CD4-positive, alpha-beta T cell treated with Interleukin-10 for 1 hour (primary cell): Measurements from ENCODE around the gene CELF2.
A peak's percentile ranks its signal among the peaks of the same experiment; 100 is the strongest.

ENCODE experiments used
- DNase-seq: peaks from one replicate; pipeline ENCODE4 v3.0.0-alpha.2; 2020

Gene CELF2

GRCh38 chr10:11205030-11205772, 187.5 kb downstream of the CELF2 start:
- DNase-seq: no peak

DNA sequence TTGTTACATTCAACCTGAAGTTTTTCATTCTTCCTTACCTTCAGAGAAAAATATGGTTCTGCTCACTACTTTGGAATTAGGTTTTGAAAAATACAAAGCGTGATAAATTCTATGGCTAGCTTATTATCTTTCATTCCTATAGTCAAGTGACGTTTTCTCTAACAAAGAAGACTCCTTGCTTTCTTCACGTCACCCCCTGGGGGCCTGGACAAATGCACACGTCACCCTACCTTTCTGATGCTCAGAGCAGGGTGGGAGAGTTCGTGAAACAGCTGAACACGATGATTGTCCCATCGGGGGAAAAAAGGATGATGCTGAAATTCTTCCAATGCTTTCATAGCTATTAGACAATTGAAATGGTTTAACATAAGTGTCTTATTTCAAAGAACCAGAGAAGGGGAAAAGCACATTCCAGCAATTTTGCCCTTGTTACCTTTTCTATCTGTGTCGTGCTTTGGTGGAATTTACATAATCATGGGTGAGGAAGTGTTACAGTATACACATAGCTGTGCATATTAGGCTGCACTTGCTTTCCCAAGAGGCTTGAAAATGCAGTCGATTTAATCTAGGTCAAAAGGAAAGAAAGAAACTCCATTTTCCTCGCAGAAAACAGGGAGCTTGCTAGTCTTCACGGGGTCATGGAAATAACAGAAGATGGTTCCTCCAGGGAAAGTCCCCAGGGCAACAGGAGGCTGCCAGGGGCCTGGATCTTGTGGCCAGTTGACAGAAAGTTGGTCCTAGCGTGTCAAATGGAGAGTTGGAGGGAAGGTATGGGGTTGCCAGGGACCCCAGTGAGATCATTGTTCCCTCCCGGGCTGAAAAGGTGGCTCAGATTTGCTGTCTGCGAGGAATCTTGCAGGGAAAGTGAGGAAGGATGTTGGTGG, 189.2 kb downstream of the CELF2 start:
- no peak for DNase-seq

DNA sequence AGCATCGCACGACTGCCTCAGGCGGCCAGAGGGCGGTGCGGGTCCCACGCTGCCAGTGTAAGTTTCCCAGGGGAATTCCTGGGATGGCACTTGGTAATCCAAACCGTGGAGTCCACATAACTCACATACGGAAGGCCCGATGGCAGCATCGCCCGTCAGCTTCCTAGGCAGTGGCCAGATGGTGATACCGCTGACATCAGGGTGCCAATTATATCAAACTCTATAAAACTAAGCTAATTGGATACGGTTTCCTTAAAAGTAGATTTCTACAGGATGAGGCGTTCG, 189.8 kb downstream of the CELF2 start:
- DNase-seq: no peak

DNA sequence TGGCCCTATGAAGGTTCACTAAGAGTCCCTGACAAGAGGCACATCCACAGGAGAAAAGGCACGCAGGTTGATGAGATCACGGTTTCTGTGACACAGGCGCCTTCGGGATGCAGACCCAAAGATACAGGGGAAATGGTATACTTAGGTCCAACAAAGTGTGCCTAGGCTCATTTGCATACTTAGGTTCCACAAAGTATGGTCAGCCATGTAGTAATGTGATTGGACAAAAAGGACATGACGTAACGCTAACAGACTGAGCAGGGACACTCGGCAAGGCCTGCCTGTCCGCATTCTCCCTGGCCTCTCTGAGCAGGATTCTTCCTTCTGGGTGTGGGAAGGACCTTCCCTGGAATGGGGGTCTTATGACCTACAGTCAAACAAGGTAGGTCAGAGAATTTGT, 190.6 kb downstream of the CELF2 start:
- DNase-seq: no peak

GRCh38 chr10:11208908-11209829, 191.5 kb downstream of the CELF2 start:
- peak; percentile 44 for DNase-seq

- peak; percentile 33 for DNase-seq
These were observed 192.1 kb downstream of the CELF2 start for GRCh38 chr10:11209830-11210181.

GRCh38 chr10:11210211-11210922, 192.7 kb downstream of the CELF2 start:
- no peak for DNase-seq

- no peak for DNase-seq
These were observed 194.8 kb downstream of the CELF2 start for GRCh38 chr10:11212288-11213085.

DNA sequence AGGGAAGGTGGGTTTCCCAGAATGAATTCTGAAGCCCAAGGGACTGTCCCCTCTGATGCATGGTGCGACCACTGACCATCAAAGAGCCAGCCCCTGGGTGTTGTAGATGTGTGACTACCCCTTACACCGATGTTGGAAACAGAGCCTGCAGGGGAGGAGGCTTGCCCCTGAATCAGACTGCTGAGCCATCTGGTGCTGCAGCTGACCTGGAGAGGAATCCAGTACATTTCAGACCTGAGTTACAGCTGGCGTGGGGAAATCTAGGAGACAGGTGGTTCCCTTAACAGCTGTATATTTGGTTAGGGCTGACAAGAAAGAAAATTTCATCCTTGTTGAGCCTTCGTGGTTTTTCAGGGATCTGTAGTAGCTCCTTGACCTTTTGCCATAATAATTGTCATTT, 195.5 kb downstream of the CELF2 start:
- no peak for DNase-seq

- no peak for DNase-seq
These were observed 196.7 kb downstream of the CELF2 start for GRCh38 chr10:11214407-11214806.

GRCh38 chr10:11215471-11215870, 197.8 kb downstream of the CELF2 start:
- no peak for DNase-seq

DNA sequence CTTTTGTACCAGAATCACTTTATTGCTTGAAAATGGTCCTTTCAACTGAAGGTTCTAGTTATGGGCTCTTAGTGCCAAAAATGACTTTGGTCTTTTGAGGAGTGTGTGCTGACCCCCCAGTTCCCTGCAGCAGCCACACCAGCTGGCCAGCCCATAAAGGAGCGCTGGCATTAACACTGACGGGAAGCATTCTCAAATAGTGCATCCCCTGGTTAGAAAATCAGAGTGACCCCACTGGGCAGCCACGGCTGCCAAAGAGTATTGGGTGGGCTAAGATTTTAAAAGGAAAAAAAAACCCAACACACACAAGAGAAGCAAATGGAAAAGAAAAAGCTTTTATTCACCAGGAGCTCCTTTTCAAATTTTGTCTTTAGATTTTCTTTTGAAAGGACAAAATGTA, 199.8 kb downstream of the CELF2 start:
- DNase-seq: no peak

GRCh38 chr10:11218395-11218794, 200.7 kb downstream of the CELF2 start:
- no peak for DNase-seq

DNA sequence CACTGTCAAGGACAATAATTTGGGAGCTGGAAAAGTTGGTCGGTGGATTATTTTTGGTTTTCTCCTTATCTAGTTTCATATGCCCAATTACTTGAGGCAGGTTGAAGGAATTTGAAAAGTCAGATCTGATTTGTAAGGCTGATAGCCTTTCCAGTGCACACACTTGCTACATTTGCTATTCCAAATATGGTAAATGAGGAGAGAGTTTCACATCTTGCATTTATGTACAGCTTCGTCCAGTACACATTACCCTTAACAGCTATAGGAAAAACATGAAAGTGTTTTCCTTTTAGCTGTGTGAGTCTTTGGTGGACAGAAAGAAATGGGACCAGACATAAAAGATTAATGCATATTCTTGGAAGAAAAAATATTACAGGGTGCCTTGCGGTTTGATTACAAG, 201.8 kb downstream of the CELF2 start:
- no peak for DNase-seq

DNA sequence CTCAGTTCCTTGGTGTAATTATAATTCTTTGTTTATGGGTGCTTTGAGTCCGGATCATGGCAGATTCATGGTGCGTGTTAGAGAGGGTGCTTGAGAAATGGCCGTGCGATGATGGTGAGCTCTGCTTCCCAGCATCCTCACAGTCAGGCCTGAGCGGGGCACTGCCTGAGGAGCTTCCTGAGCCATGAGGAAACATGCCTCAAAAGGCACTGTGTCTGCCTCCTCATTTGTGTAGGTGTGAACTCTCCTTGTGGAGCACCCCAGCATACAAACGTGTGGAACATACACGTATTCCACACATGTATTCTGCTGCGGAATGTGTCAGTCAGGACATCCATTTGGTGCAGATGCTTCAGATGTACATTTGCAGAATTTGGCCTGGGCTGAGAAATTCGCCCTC, 205.4 kb downstream of the CELF2 start:
- no peak for DNase-seq

GRCh38 chr10:11223507-11224140, 206.0 kb downstream of the CELF2 start:
- no peak for DNase-seq

DNA sequence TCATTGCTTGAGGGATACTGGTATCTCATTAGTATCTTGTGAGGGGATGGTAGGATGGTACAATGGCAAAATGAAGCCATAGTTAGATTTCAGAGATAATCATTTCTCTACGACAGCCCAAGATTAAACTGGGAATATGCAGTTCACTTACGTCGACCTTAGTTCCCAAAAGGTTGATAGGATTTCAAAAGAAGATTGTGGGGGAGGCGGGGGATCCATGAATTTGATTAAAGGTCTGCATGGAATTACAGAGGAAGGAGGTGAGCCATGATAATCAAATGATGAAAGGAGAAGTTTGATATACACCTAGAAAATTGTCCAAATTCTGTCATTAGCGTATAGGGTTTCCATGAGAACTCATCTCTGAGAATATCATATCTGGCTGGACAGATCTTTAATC, 206.6 kb downstream of the CELF2 start:
- no peak for DNase-seq

- DNase-seq: no peak
These were observed 207.2 kb downstream of the CELF2 start for GRCh38 chr10:11224792-11225416.

DNA sequence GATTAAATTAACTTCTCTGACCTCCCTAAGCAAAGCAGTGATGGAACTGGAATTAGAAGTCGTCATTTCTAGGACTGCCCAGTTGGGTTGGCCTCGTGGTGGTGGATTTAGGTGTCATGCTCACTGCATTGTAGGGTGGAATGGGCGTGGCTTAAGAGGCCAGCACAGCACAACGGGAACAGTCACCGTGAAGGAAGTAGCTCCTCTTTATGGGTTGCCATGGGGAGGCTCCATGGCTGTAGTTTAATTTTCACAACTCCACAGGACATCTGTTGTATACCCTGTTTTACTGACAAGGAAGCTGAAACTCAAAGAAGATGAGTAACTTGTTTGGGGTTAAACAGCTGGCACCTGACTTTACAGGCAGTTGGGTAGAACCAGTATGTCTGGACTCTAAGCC, 208.3 kb downstream of the CELF2 start:
- DNase-seq: peak; percentile 73

- no peak for DNase-seq
These were observed 209.4 kb downstream of the CELF2 start for GRCh38 chr10:11227103-11227502.

DNA sequence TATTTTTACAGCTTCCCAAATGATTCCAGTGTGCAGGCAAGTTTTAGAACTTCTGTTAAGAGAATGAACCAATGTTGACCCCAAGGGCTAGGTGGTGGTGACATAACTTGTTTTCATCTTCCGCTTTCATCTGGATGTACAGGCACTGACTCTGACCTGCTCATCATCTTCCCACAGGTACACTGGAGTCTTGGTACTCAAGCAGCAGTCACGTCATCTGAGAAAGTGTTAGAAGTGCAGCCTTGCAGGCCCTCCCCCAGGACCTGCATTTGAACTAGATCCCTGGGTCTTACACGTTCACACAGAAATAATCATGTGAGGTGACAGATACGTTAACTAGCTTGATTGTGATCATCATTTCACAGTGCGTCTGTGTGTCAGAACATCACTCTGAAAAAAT, 212.2 kb downstream of the CELF2 start:
- DNase-seq: no peak
